Neural progenitor cell (in vitro differentiated cells): Measurements from ENCODE around the gene DDX4. TPM values are rescaled to one million over a fixed set of nuclear protein-coding genes. Genes with fewer than 3 reads are reported as not detected.

Source experiments
- DNase-seq: peaks from one replicate; pipeline ENCODE4 v3.0.0-alpha.2; 2016; ENCODE audit warnings: low spot score
- H2AFZ ChIP-seq: fragments of 200-600 bp; sonication (generic); replicated peaks from 2 replicates; pipeline ENCODE4 v1.6.1; 2016; ENCODE audit warnings: antibody characterized with exemption
- H3F3A ChIP-seq: fragments of 200-600 bp; sonication (generic); 2 replicates; pipeline ENCODE4 v1.6.1; 2016; ENCODE audit warnings: antibody characterized with exemption, low read depth
- H3K27ac ChIP-seq: fragments of 200-600 bp; sonication (generic); 2 replicates; pipeline ENCODE4 v1.5.1; 2016; ENCODE audit warnings: mild to moderate bottlenecking
- H3K27me3 ChIP-seq: fragments of 200-600 bp; sonication (generic); 2 replicates; pipeline ENCODE4 v1.6.1; 2016; ENCODE audit warnings: mild to moderate bottlenecking, moderate library complexity
- H3K36me3 ChIP-seq: fragments of 200-600 bp; sonication (generic); 2 replicates; pipeline ENCODE4 v1.5.1; 2016
- H3K4me1 ChIP-seq: fragments of 200-600 bp; sonication (generic); 2 replicates; pipeline ENCODE4 v1.6.1; 2016; ENCODE audit warnings: mixed run types
- H3K4me2 ChIP-seq: fragments of 200-600 bp; sonication (generic); 2 replicates; pipeline ENCODE4 v1.6.1; 2016
- H3K4me3 ChIP-seq: fragments of 200-600 bp; sonication (generic); 2 replicates; pipeline ENCODE4 v1.5.1; 2016
- H3K79me2 ChIP-seq: fragments of 200-600 bp; sonication (generic); 2 replicates; pipeline ENCODE4 v1.6.1; 2016; ENCODE audit warnings: low read depth
- H3K9ac ChIP-seq: fragments of 200-600 bp; sonication (generic); 2 replicates; pipeline ENCODE4 v1.6.1; 2016
- H3K9me3 ChIP-seq: fragments of 200-600 bp; sonication (generic); 2 replicates; pipeline ENCODE4 v1.5.1; 2016; ENCODE audit warnings: low read depth
- H4K20me1 ChIP-seq: fragments of 200-600 bp; sonication (generic); 2 replicates; pipeline ENCODE4 v1.6.1; 2016; ENCODE audit warnings: low read depth
- H3K27ac Mint-ChIP-seq: 3 replicates; pipeline ENCODE4 v1.8.0; 2021; ENCODE audit warnings: mixed read lengths
- H3K27me3 Mint-ChIP-seq: 2 replicates; pipeline ENCODE4 v1.8.0; 2022; ENCODE audit warnings: low read depth, mild to moderate bottlenecking, inconsistent platforms, moderate library complexity, mixed read lengths; ENCODE audit not compliant: insufficient read depth
- H3K36me3 Mint-ChIP-seq: 3 replicates; pipeline ENCODE4 v1.8.0; 2021; ENCODE audit warnings: mixed read lengths
- H3K4me1 Mint-ChIP-seq: 3 replicates; pipeline ENCODE4 v1.8.0; 2021; ENCODE audit warnings: mixed read lengths
- H3K4me3 Mint-ChIP-seq: 3 replicates; pipeline ENCODE4 v1.8.0; 2021; ENCODE audit warnings: mild to moderate bottlenecking, moderate library complexity, mixed read lengths
- H3K9me3 Mint-ChIP-seq: 3 replicates; pipeline ENCODE4 v1.8.0; 2020; ENCODE audit warnings: mixed read lengths
- CTCF ChIP-seq: fragments of 200-600 bp; sonication (generic); IDR thresholded peaks from 2 replicates; pipeline ENCODE4 v1.5.1; 2017; ENCODE audit warnings: antibody characterized with exemption, mild to moderate bottlenecking
- EZH2 ChIP-seq: fragments of 200-600 bp; sonication (generic); IDR thresholded peaks from 2 replicates; pipeline ENCODE4 v1.6.1; 2017; ENCODE audit warnings: antibody characterized with exemption, mild to moderate bottlenecking, moderate library complexity
- EZH2phosphoT487 ChIP-seq: fragments of 200-600 bp; sonication (generic); IDR thresholded peaks from 2 replicates; pipeline ENCODE4 v1.6.1; 2017; ENCODE audit warnings: antibody characterized with exemption
- total RNA-seq: library from RNA; depleted of rRNA; stranded (reverse); fragments of >200 nt; gene quantifications from 2 replicates; pipeline ENCODE4 v1.2.3, GENCODE V29; 2015; ENCODE audit warnings: low replicate concordance

DDX4 gene
- total RNA-seq, 1 donor from 2014 or later = not detected

GRCh38 chr5:55816342-55816741, 78.5 kb downstream of the DDX4 start:
- Mint-ChIP-seq H3K9me3 (no peaks in the 10 kb centered on the region), H3K4me3 (no peak overlapping the region), H3K27me3 (no peaks in the 10 kb centered on the region), H3K4me1 (no peaks in the 10 kb centered on the region), H3K36me3 (no peaks in the 10 kb centered on the region), H3K27ac (no peak overlapping the region)
- Histone ChIP-seq H3K79me2 (no peaks in the 10 kb centered on the region), H3K27me3 (peaks cover 11% of the 10 kb centered on the region), H3K27ac (no peak overlapping the region), H3K9ac (no peak overlapping the region), H3K36me3 (no peaks in the 10 kb centered on the region), H3K9me3 (no peaks in the 10 kb centered on the region), H3K4me2 (no peak overlapping the region), H2AFZ (no peak overlapping the region), H3K4me3 (no peak overlapping the region), H4K20me1 (no peaks in the 10 kb centered on the region), H3K4me1 (no peaks in the 10 kb centered on the region), H3F3A (no peaks in the 10 kb centered on the region)
- no peak for TF ChIP-seq CTCF
- no peak for TF ChIP-seq EZH2
- no peak for TF ChIP-seq EZH2phosphoT487
- no peak for DNase-seq

- Mint-ChIP-seq H3K27me3 (no peaks in the 10 kb centered on the region), H3K27ac (no peak overlapping the region), H3K9me3 (no peaks in the 10 kb centered on the region), H3K4me3 (no peak overlapping the region), H3K4me1 (no peaks in the 10 kb centered on the region), H3K36me3 (no peaks in the 10 kb centered on the region)
- DNase-seq = no peak
- no peaks in the 10 kb centered on the region for H3K9me3 ChIP-seq
- H3K36me3 ChIP-seq = no peaks in the 10 kb centered on the region
- H3K27me3 ChIP-seq = peaks cover 18% of the 10 kb centered on the region
- no peaks in the 10 kb centered on the region for H4K20me1 ChIP-seq
- TF ChIP-seq EZH2 = no peak
- no peak for TF ChIP-seq EZH2phosphoT487
- TF ChIP-seq CTCF = no peak
- no peak overlapping the region for H3K27ac ChIP-seq
- no peaks in the 10 kb centered on the region for H3K4me1 ChIP-seq
- H3K9ac ChIP-seq = no peak overlapping the region
- H3K4me2 ChIP-seq = no peak overlapping the region
- H3F3A ChIP-seq = no peaks in the 10 kb centered on the region
- no peak overlapping the region for H2AFZ ChIP-seq
- no peaks in the 10 kb centered on the region for H3K79me2 ChIP-seq
- H3K4me3 ChIP-seq = no peak overlapping the region
Observed at GRCh38 chr5:55817030-55817429, 79.2 kb downstream of the DDX4 start.

GRCh38 chr5:55820488-55820887, 82.6 kb downstream of the DDX4 start:
- H3K4me1 ChIP-seq = no peaks in the 10 kb centered on the region
- H3K9me3 ChIP-seq = no peaks in the 10 kb centered on the region
- Mint-ChIP-seq H3K4me3 (no peak overlapping the region), H3K27me3 (no peaks in the 10 kb centered on the region), H3K4me1 (no peaks in the 10 kb centered on the region), H3K27ac (no peak overlapping the region), H3K9me3 (no peaks in the 10 kb centered on the region), H3K36me3 (no peaks in the 10 kb centered on the region)
- no peaks in the 10 kb centered on the region for H4K20me1 ChIP-seq
- H3K36me3 ChIP-seq = no peaks in the 10 kb centered on the region
- H3K4me2 ChIP-seq = no peak overlapping the region
- no peaks in the 10 kb centered on the region for H3K79me2 ChIP-seq
- H3K27ac ChIP-seq = no peak overlapping the region
- H3K4me3 ChIP-seq = no peak overlapping the region
- no peak overlapping the region for H2AFZ ChIP-seq
- no peak overlapping the region for H3K9ac ChIP-seq
- H3F3A ChIP-seq = no peaks in the 10 kb centered on the region
- no peak for TF ChIP-seq CTCF
- no peak for TF ChIP-seq EZH2
- no peak for TF ChIP-seq EZH2phosphoT487
- H3K27me3 ChIP-seq = peaks cover 34% of the 10 kb centered on the region
- no peak for DNase-seq
